Adrenal gland (tissue), 12 donors: Measurements from ENCODE around the gene ECI2. TPM values are rescaled to one million over a fixed set of nuclear protein-coding genes. Genes with fewer than 3 reads are reported as not detected.

Experiments used
- DNase-seq, 7 donors: peaks; one replicate each; pipeline ENCODE4 v3.0.0-alpha.2; 2019 to 2020
- H3K27ac ChIP-seq, 5 donors: fragments of 200-600 bp; sonication (generic) in 4 of 5; 1 replicate in 3 of 5; 2 replicates in 2 of 5; pipeline versions ENCODE4 v1.5.1 to v1.8.0; 2016 to 2020; ENCODE audit warnings: mild to moderate bottlenecking in 1 of 5
- H3K27me3 ChIP-seq: fragments of 200-600 bp; 2 replicates; pipeline ENCODE4 v1.8.0; 2021
- H3K36me3 ChIP-seq, 2 donors: fragments of 200-600 bp; replicated peaks in 1 of 2; 1 replicate in 1 of 2; 2 replicates in 1 of 2; pipeline versions ENCODE4 v1.5.1 to v1.8.0; 2018 to 2022
- H3K4me1 ChIP-seq, 2 donors: fragments of 200-600 bp; replicated peaks in 1 of 2; 1 replicate in 1 of 2; 2 replicates in 1 of 2; pipeline versions ENCODE4 v1.5.1 to v1.8.0; 2018 to 2021
- H3K4me3 ChIP-seq, 4 donors: fragments of 200-600 bp; sonication (generic) in 3 of 4; one replicate each; pipeline ENCODE4 v1.5.1; 2016 to 2018
- H3K9me3 ChIP-seq, 3 donors: fragments of 200-600 bp; sonication (generic) in 1 of 3; replicated peaks in 1 of 3; 1 replicate in 2 of 3; 2 replicates in 1 of 3; pipeline versions ENCODE4 v1.5.1 to v1.8.0; 2016 to 2021
- POLR2A ChIP-seq, 2 donors: fragments of 450-650 bp; IDR thresholded peaks; one replicate each; pipeline ENCODE4 v1.6.1; 2017; ENCODE audit warnings: antibody characterized with exemption in 2 of 2, mild to moderate bottlenecking in 2 of 2, moderate library complexity in 1 of 2
- WGBS, 4 donors: extraction: QIAGEN DNeasy Blood & Tissue Kit in 2 of 4; methylation state at CpG; one replicate each; pipeline versions ENCODE4 v1.1.5 to v1.1.7; 2013 to 2017; 5-methylcytosine and 5-hydroxymethylcytosine counted together
- intact Hi-C, 2 donors: fragments of 100-400 bp; cut with DNase I; formaldehyde crosslinking; loops; one replicate each; pipeline versions ENCODE4 v1.14.1 to v1.15.0; 2022 to 2023
- polyA plus RNA-seq, 3 donors: library from polyadenylated mRNA; stranded (reverse); fragments of 200-250 nt in 2 of 3; fragments of 350-450 nt in 1 of 3; fragmentation: Illumina TruSeq in 1 of 3; extraction: RNeasy Lipid Tissue Mini Kit (QIAGEN cat#74804) in 1 of 3; gene quantifications; one replicate each; pipeline ENCODE4 v1.2.3, GENCODE V29; 2013 to 2014
- total RNA-seq, 9 donors: library from RNA; depleted of rRNA in 4 of 9; stranded (reverse); fragments of >200 nt in 4 of 9; fragments of 120-200 nt in 1 of 9; fragmentation: NEBNext Ultra II Directional in 1 of 9; extraction: Animal tissue kit (Norgen Biotek cat#: 25700) in 1 of 9; gene quantifications; one replicate each; pipeline versions ENCODE4 v1.1.0 to v1.2.4, GENCODE V29; 2013 to 2023
- TF ChIP-seq, protein P1 (sequence below), 6 experiments: fragments of 450-650 bp in 4 of 6; fragments of 200-600 bp in 2 of 6; sonication (generic) in 1 of 6; IDR thresholded peaks; 1 replicate in 5 of 6; 2 replicates in 1 of 6; pipeline versions ENCODE4 v1.5.1 to v1.8.0; 2016 to 2021; ENCODE audit warnings: antibody characterized with exemption in 6 of 6, mild to moderate bottlenecking in 2 of 6, moderate library complexity in 1 of 6
- donor health status: healthy with polysubstance abuse.
- donor health status: Bipolar disorder and iron deficiency.
- donor health status: DM: yes; HTN: yes; CAD: no.
- donor health status: DM: no; HTN: no; CAD: no.
- donor health status: DM: no; HTN: no; CAD: no.
- donor health status: DM: yes; HTN: yes; CAD: no.

Gene ECI2
- total and polyA plus RNA-seq, 12 donors = 40.1 to 516 (median 158) TPM

DNA sequence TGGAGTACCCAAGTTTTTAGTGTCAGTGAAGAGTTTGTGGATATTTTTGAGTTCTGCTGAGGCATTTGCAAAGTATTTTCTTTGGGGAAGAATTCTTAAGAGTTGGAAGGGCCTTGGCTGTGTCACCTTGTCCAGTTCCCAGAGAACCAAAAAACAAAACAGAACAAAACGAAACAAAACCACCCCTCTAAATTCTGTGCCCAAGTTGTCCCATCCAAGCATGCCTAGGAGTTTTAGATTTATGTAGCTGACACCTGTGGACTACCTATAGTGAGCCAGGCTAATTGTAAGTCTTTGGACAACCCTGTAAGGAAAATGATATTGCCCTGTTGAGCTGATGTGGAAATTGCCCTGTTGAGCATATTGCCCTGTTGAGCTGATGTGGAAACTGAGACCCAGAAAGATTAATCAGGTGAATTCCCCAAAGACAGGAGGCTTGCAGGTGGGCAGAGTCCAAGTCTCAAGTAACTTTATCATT is 1.0 kb upstream of the ECI2 start:
- no peak for DNase-seq
- Histone ChIP-seq H3K9me3 (no peaks in the 10 kb centered on the region), H3K27me3 (no peaks in the 10 kb centered on the region), H3K27ac (peak overlapping the region; percentile 67 to 97 (median 88)), H3K4me1 (peaks cover 18 to 34% of the 10 kb centered on the region in 2 donors), H3K4me3 (peak overlapping the region in 3 of 4 donors; percentile 50 to 57 (median 56)), H3K36me3 (no peaks in the 10 kb centered on the region)
- TF ChIP-seq, protein P1, sequence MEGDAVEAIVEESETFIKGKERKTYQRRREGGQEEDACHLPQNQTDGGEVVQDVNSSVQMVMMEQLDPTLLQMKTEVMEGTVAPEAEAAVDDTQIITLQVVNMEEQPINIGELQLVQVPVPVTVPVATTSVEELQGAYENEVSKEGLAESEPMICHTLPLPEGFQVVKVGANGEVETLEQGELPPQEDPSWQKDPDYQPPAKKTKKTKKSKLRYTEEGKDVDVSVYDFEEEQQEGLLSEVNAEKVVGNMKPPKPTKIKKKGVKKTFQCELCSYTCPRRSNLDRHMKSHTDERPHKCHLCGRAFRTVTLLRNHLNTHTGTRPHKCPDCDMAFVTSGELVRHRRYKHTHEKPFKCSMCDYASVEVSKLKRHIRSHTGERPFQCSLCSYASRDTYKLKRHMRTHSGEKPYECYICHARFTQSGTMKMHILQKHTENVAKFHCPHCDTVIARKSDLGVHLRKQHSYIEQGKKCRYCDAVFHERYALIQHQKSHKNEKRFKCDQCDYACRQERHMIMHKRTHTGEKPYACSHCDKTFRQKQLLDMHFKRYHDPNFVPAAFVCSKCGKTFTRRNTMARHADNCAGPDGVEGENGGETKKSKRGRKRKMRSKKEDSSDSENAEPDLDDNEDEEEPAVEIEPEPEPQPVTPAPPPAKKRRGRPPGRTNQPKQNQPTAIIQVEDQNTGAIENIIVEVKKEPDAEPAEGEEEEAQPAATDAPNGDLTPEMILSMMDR (IDR thresholded peaks at IDR 0.05) = no peak
- TF ChIP-seq POLR2A (IDR thresholded peaks at IDR 0.05) = no peak
- WGBS, 4 donors = 5 to 19% (median 14%) methylated on average over 1 of the region's 1 CpG
- intact Hi-C loops = no loop called here

DNA sequence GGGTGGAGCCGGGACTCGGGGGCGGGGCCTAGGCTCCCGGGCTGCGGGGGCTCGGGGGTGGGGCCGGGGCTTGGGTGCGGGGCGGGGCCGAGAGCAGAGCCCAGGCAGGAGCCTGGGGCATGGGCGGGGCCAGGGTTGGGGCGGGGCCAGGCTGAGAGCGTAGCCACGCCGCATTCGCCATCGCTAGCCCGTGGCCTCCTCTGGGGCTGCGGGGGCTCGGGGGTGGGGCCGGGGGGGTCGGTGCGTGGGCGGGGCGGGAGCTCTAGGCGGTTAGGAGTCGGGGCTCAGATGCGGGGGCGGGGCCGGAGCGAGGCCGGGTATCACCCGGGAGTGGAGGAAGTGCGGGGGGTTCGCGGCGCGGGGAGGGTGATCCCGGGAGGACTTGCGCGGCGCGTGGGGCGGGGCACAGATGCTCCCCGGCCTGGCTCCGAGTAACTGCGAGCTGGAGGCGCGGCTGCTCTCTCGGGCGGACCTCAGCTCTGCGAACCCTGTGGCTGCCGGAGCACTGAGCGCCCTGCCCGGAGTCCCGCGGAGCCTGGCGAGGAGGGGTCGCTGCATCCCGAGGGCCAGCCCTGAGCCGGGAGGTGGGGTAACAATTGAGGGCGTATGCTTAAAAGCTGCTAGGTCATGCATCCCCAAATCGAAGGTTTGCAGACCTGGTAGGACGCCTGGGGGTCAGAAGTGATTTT is 434 bp upstream of the ECI2 start:
- peak; percentile 98 to 100 (median 99) for DNase-seq
- Histone ChIP-seq H3K4me3 (peak overlapping the region in 3 of 4 donors; percentile 50 to 57 (median 56)), H3K9me3 (no peaks in the 10 kb centered on the region), H3K36me3 (peaks cover 0 to under 1% of the 10 kb centered on the region in 2 donors), H3K4me1 (peaks cover 20 to 34% of the 10 kb centered on the region in 2 donors), H3K27ac (peak overlapping the region; percentile 67 to 97 (median 91)), H3K27me3 (no peaks in the 10 kb centered on the region)
- TF ChIP-seq, protein P1 (IDR thresholded peaks at IDR 0.05) = no peak
- peak; percentile 81 to 92 for TF ChIP-seq POLR2A (IDR thresholded peaks at IDR 0.05)
- 1% methylated on average over 17 to 64 of the region's 64 CpGs for WGBS, 4 donors
- intact Hi-C loops = no loop called here

GRCh38 chr6:4133941-4134838 is 1.2 kb downstream of the ECI2 start:
- intact Hi-C loops = no loop called here
- peaks cover 25 to 34% of the 10 kb centered on the region in 2 donors for H3K4me1 ChIP-seq
- peak overlapping the region in 3 of 4 donors; percentile 40 to 57 (median 52) for H3K4me3 ChIP-seq
- DNase-seq = peak in 6 of 7 donors; percentile 23 to 69 (median 48)
- H3K27ac ChIP-seq = peak overlapping the region; percentile 37 to 97 (median 93)
- no peaks in the 10 kb centered on the region for H3K9me3 ChIP-seq
- TF ChIP-seq, protein P1 (IDR thresholded peaks at IDR 0.05) = no peak
- no peak for TF ChIP-seq POLR2A (IDR thresholded peaks at IDR 0.05)
- 8 to 12% (median 9%) methylated on average over 13 of the region's 13 CpGs for WGBS, 4 donors
- no peaks in the 10 kb centered on the region for H3K27me3 ChIP-seq
- peaks cover 0 to 17% of the 10 kb centered on the region in 2 donors for H3K36me3 ChIP-seq
